Measurements from ENCODE around the gene ADGRG3. TPM values are rescaled to one million over a fixed set of nuclear protein-coding genes. Genes with fewer than 3 reads are reported as not detected.

The ADGRG3 gene
- total RNA-seq, 1 donor from 2014 or later, result not detected

DNA sequence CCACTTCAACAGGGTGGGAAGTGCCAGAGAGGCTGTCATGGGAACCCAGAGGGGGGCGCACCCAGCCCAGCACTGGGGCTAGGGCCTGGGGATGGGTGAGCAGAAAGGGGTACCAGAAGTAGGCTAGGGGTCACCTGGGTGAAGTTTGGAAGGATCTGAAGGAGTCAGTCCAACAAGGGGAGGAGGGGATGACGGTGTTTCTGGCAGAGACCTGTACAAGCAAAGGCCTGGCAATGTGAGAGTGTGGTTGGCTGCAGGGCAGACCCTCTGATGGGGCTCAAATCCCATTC, 54.0 kb downstream of the ADGRG3 start:
- Histone ChIP-seq H2AFZ (ENCODE audit: low read depth, low read length) (no peak overlapping the region), H3K36me3 (ENCODE audit: insufficient read depth, low read length) (no peaks in the 10 kb centered on the region), H3K9me3 (ENCODE audit: insufficient read depth, low read depth, low read length) (no peaks in the 10 kb centered on the region), H3K9ac (ENCODE audit: low read length) (no peak overlapping the region), H3K4me2 (ENCODE audit: low read length) (no peak overlapping the region), H3K79me2 (ENCODE audit: insufficient read depth, low read length) (no peaks in the 10 kb centered on the region), H3K27ac (ENCODE audit: low read depth, low read length) (no peak overlapping the region), H4K20me1 (ENCODE audit: insufficient read depth, low read length) (no peaks in the 10 kb centered on the region), H3K4me1 (ENCODE audit: insufficient read depth, low read length) (no peaks in the 10 kb centered on the region), H3K4me3 (ENCODE audit: insufficient read depth, low read depth, low read length) (no peak overlapping the region), H3K27me3 (ENCODE audit: insufficient read depth, low read length) (no peaks in the 10 kb centered on the region)
- Mint-ChIP-seq H3K4me3 (ENCODE audit: unreplicated experiment) (no peak overlapping the region), H3K27me3 (ENCODE audit: low read depth, unreplicated experiment) (peaks cover 17% of the 10 kb centered on the region), H3K36me3 (ENCODE audit: low read depth, unreplicated experiment) (no peaks in the 10 kb centered on the region), H3K4me1 (ENCODE audit: low read depth, unreplicated experiment) (no peaks in the 10 kb centered on the region), H3K27ac (ENCODE audit: unreplicated experiment) (no peak overlapping the region), H3K9me3 (ENCODE audit: unreplicated experiment) (no peaks in the 10 kb centered on the region)
- FAIRE-seq, result no peak
- TF ChIP-seq CTCF (IDR thresholded peaks at IDR 0.05; ENCODE audit: insufficient read depth, low read depth, low read length) (no peak), EZH2 (IDR thresholded peaks at IDR 0.05; ENCODE audit: insufficient read depth, low read length) (no peak)
- DNase-seq (ENCODE audit: low read depth), result no peak

DNA sequence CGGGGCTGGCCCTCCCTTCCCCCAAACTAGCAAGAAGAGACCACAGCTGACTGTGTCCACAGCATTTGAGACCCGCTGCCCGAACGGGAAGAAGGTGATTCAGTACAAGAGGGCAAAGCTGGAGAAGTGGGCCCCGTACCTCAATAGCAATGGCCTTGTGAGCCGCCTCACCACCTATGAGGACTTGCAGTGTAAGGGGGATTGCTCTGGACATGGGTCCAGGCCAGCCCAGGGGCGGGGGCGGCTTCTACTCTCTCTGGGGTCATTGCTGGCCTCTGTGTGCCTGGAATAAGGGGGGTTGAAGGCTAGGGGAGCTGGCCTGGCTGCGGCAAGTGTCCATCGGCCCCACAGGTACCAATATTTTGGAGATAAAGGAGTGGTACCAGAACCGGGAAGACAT, 54.5 kb downstream of the ADGRG3 start:
- Mint-ChIP-seq H3K9me3 (ENCODE audit: unreplicated experiment) (no peaks in the 10 kb centered on the region), H3K36me3 (ENCODE audit: low read depth, unreplicated experiment) (no peaks in the 10 kb centered on the region)

DNA sequence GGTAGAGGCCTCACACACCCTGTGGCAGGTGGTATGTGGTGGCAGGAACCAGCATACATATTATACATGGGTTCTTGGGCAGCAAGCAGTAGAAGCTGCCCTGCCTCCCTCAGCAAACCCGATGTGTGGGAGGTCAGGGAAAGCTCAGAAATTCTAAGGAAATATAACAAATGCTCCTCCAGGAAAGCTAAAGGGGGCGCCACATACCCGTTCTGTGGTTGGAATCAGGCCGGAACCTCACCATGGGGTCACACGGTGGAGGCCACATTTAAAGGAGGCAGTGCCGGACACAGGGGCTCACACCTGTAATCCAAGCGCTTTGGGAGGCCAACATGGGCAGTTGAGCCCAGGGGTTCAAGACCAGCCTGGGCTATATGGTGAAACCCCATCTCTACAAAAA, 55.1 kb downstream of the ADGRG3 start:
- Histone ChIP-seq H3K9ac (ENCODE audit: low read length) (no peak overlapping the region), H3K4me2 (ENCODE audit: low read length) (no peak overlapping the region), H3K9me3 (ENCODE audit: insufficient read depth, low read depth, low read length) (no peaks in the 10 kb centered on the region), H3K4me1 (ENCODE audit: insufficient read depth, low read length) (no peaks in the 10 kb centered on the region), H3K79me2 (ENCODE audit: insufficient read depth, low read length) (no peaks in the 10 kb centered on the region), H3K4me3 (ENCODE audit: insufficient read depth, low read depth, low read length) (no peak overlapping the region), H2AFZ (ENCODE audit: low read depth, low read length) (no peak overlapping the region), H3K27ac (ENCODE audit: low read depth, low read length) (no peak overlapping the region), H3K36me3 (ENCODE audit: insufficient read depth, low read length) (no peaks in the 10 kb centered on the region), H4K20me1 (ENCODE audit: insufficient read depth, low read length) (no peaks in the 10 kb centered on the region), H3K27me3 (ENCODE audit: insufficient read depth, low read length) (no peaks in the 10 kb centered on the region)
- no peaks in the 10 kb centered on the region for H3K36me3 Mint-ChIP-seq (ENCODE audit: low read depth, unreplicated experiment)
- FAIRE-seq (no peak), DNase-seq (ENCODE audit: low read depth) (no peak)
- H3K9me3 Mint-ChIP-seq (ENCODE audit: unreplicated experiment), result no peaks in the 10 kb centered on the region
- TF ChIP-seq EZH2 (IDR thresholded peaks at IDR 0.05; ENCODE audit: insufficient read depth, low read length) (no peak), CTCF (IDR thresholded peaks at IDR 0.05; ENCODE audit: insufficient read depth, low read depth, low read length) (no peak)
- no peak overlapping the region for H3K27ac Mint-ChIP-seq (ENCODE audit: unreplicated experiment)
- H3K4me3 Mint-ChIP-seq (ENCODE audit: unreplicated experiment), result no peak overlapping the region
- no peaks in the 10 kb centered on the region for H3K4me1 Mint-ChIP-seq (ENCODE audit: low read depth, unreplicated experiment)
- H3K27me3 Mint-ChIP-seq (ENCODE audit: low read depth, unreplicated experiment), result peaks cover 14% of the 10 kb centered on the region

More for the DNA sequence above, 54.5 kb downstream of the ADGRG3 start:
- Histone ChIP-seq H3K36me3 (ENCODE audit: insufficient read depth, low read length) (no peaks in the 10 kb centered on the region), H3K9me3 (ENCODE audit: insufficient read depth, low read depth, low read length) (no peaks in the 10 kb centered on the region), H3K9ac (ENCODE audit: low read length) (no peak overlapping the region), H4K20me1 (ENCODE audit: insufficient read depth, low read length) (no peaks in the 10 kb centered on the region), H3K4me2 (ENCODE audit: low read length) (no peak overlapping the region), H3K27me3 (ENCODE audit: insufficient read depth, low read length) (no peaks in the 10 kb centered on the region), H3K4me3 (ENCODE audit: insufficient read depth, low read depth, low read length) (no peak overlapping the region), H3K79me2 (ENCODE audit: insufficient read depth, low read length) (no peaks in the 10 kb centered on the region), H2AFZ (ENCODE audit: low read depth, low read length) (no peak overlapping the region), H3K27ac (ENCODE audit: low read depth, low read length) (no peak overlapping the region), H3K4me1 (ENCODE audit: insufficient read depth, low read length) (no peaks in the 10 kb centered on the region)
- FAIRE-seq, result no peak
- peaks cover 17% of the 10 kb centered on the region for H3K27me3 Mint-ChIP-seq (ENCODE audit: low read depth, unreplicated experiment)
- TF ChIP-seq EZH2 (IDR thresholded peaks at IDR 0.05; ENCODE audit: insufficient read depth, low read length), result no peak
- no peak for TF ChIP-seq CTCF (IDR thresholded peaks at IDR 0.05; ENCODE audit: insufficient read depth, low read depth, low read length)
- no peaks in the 10 kb centered on the region for H3K4me1 Mint-ChIP-seq (ENCODE audit: low read depth, unreplicated experiment)
- DNase-seq (ENCODE audit: low read depth), result no peak
- H3K27ac Mint-ChIP-seq (ENCODE audit: unreplicated experiment), result no peak overlapping the region
- H3K4me3 Mint-ChIP-seq (ENCODE audit: unreplicated experiment), result no peak overlapping the region
